HEK293T (cell line): ENCODE measurements around the gene ZNF560.
"Not testable (repeated sequence)": the region's sequence is repeated elsewhere in the genome, so short reads cannot be mapped to it uniquely, and the experiment has no call there.

ENCODE experiments used
- BHLHE40 ChIP-seq: fragments of 450-650 bp; IDR thresholded peaks from 2 replicates; pipeline ENCODE4 v1.6.1; 2016; ENCODE audit warnings: mild to moderate bottlenecking, moderate library complexity, borderline replicate concordance
- FOXK2 ChIP-seq: fragments of 450-650 bp; IDR thresholded peaks from 2 replicates; pipeline ENCODE4 v1.6.1; 2016; ENCODE audit warnings: mild to moderate bottlenecking
- FOXM1 ChIP-seq: fragments of 450-650 bp; IDR thresholded peaks from 2 replicates; pipeline ENCODE4 v1.6.1; 2017; ENCODE audit warnings: mild to moderate bottlenecking, borderline replicate concordance
- HDGF ChIP-seq: fragments of 450-650 bp; IDR thresholded peaks from 2 replicates; pipeline ENCODE4 v1.6.1; 2017; ENCODE audit warnings: antibody characterized with exemption, borderline replicate concordance
- LEF1 ChIP-seq: fragments of 450-650 bp; IDR thresholded peaks from 2 replicates; pipeline ENCODE4 v1.6.1; 2017; ENCODE audit warnings: mild to moderate bottlenecking, borderline replicate concordance
- NFRKB ChIP-seq: fragments of 450-650 bp; IDR thresholded peaks from 2 replicates; pipeline ENCODE4 v1.6.1; 2016; ENCODE audit warnings: mild to moderate bottlenecking, moderate library complexity
- ZNF384 ChIP-seq: fragments of 450-650 bp; IDR thresholded peaks from 2 replicates; pipeline ENCODE4 v1.6.1; 2016

- not testable (repeated sequence) for TF ChIP-seq FOXK2, ZNF384, FOXM1, BHLHE40, HDGF, NFRKB, LEF1
These were observed 40.8 kb upstream of the ZNF560 start for GRCh38 chr19:9539201-9539600.
